Neural crest cell (in vitro differentiated cells): ENCODE data around the gene RNF145. TPM values are rescaled to one million over a fixed set of nuclear protein-coding genes. Genes with fewer than 3 reads are reported as not detected.
"Not testable (repeated sequence)": the region's sequence is repeated elsewhere in the genome, so short reads cannot be mapped to it uniquely, and the experiment has no call there.

Experiments used
- DNase-seq: peaks from one replicate; pipeline ENCODE4 v3.0.0; 2021; ENCODE audit warnings: low read depth, mixed read lengths, low spot score
- H3K27ac Mint-ChIP-seq: one replicate; pipeline ENCODE4 v1.8.0; 2021; ENCODE audit warnings: mild to moderate bottlenecking, mixed read lengths; ENCODE audit not compliant: unreplicated experiment
- H3K27me3 Mint-ChIP-seq: 2 replicates; pipeline ENCODE4 v1.8.0; 2021; ENCODE audit warnings: low read depth, mild to moderate bottlenecking, mixed read lengths
- H3K36me3 Mint-ChIP-seq: 2 replicates; pipeline ENCODE4 v1.8.0; 2021; ENCODE audit warnings: low read depth, mild to moderate bottlenecking, mixed read lengths
- H3K4me1 Mint-ChIP-seq: 2 replicates; pipeline ENCODE4 v1.8.0; 2021; ENCODE audit warnings: mixed read lengths
- H3K4me3 Mint-ChIP-seq: one replicate; pipeline ENCODE4 v1.8.0; 2021; ENCODE audit warnings: mild to moderate bottlenecking, mixed read lengths
- H3K9me3 Mint-ChIP-seq: 2 replicates; pipeline ENCODE4 v1.8.0; 2021; ENCODE audit warnings: mixed read lengths
- CTCF ChIP-seq: fragments of 200-600 bp; sonication (generic); conservative IDR thresholded peaks from 2 replicates; pipeline ENCODE4 v1.5.0; 2021; ENCODE audit warnings: antibody characterized with exemption, mild to moderate bottlenecking
- total RNA-seq: library from RNA; stranded (reverse); gene quantifications from 2 replicates; pipeline ENCODE4 v1.2.1, GENCODE V29; 2021

Gene RNF145
- total RNA-seq, 1 donor from 2014 or later: 95.2 TPM

GRCh38 chr5:159147976-159148375 lies 61.4 kb downstream of the RNF145 start:
- no peaks in the 10 kb centered on the region for H3K4me1 Mint-ChIP-seq
- TF ChIP-seq CTCF: no peak
- no peak overlapping the region for H3K4me3 Mint-ChIP-seq
- H3K27ac Mint-ChIP-seq: no peak overlapping the region
- peaks cover 11% of the 10 kb centered on the region for H3K9me3 Mint-ChIP-seq
- H3K27me3 Mint-ChIP-seq: peaks cover 22% of the 10 kb centered on the region
- peaks cover 2% of the 10 kb centered on the region for H3K36me3 Mint-ChIP-seq
- DNase-seq: no peak

- H3K4me3 Mint-ChIP-seq: no peak overlapping the region
- no peaks in the 10 kb centered on the region for H3K4me1 Mint-ChIP-seq
- no peak for DNase-seq
- H3K36me3 Mint-ChIP-seq: peaks cover 2% of the 10 kb centered on the region
- peaks cover 11% of the 10 kb centered on the region for H3K9me3 Mint-ChIP-seq
- no peak for TF ChIP-seq CTCF
- peaks cover 31% of the 10 kb centered on the region for H3K27me3 Mint-ChIP-seq
- H3K27ac Mint-ChIP-seq: no peak overlapping the region
Observed at GRCh38 chr5:159146839-159147238, 62.5 kb downstream of the RNF145 start.

DNA sequence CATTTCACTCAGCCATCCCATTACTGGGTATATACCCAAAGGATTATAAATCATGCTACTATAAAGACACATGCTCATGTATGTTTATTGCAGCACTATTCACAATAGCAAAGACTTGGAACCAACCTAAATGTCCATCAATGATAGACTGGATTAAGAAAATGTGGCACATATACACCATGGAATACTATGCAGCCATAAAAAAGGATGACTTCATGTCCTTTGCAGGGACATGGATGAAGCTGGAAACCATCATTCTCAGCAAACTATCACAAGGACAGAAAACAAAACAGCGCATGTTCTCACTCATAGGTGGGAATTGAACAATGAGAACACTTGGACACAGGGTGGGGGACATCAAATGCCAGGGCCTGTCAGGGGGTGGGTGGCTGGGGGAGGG lies 64.2 kb downstream of the RNF145 start:
- H3K27me3 Mint-ChIP-seq: peaks cover 33% of the 10 kb centered on the region
- not testable (repeated sequence) for H3K27ac Mint-ChIP-seq, H3K9me3 Mint-ChIP-seq, H3K4me3 Mint-ChIP-seq, DNase-seq, H3K4me1 Mint-ChIP-seq, H3K36me3 Mint-ChIP-seq

- Mint-ChIP-seq H3K27ac (no peak overlapping the region), H3K9me3 (peaks cover 4% of the 10 kb centered on the region), H3K4me3 (no peak overlapping the region), H3K27me3 (peaks cover 32% of the 10 kb centered on the region), H3K36me3 (no peaks in the 10 kb centered on the region), H3K4me1 (no peaks in the 10 kb centered on the region)
- TF ChIP-seq CTCF: no peak
- no peak for DNase-seq
Observed at GRCh38 chr5:159139802-159140201, 69.6 kb downstream of the RNF145 start.

DNA sequence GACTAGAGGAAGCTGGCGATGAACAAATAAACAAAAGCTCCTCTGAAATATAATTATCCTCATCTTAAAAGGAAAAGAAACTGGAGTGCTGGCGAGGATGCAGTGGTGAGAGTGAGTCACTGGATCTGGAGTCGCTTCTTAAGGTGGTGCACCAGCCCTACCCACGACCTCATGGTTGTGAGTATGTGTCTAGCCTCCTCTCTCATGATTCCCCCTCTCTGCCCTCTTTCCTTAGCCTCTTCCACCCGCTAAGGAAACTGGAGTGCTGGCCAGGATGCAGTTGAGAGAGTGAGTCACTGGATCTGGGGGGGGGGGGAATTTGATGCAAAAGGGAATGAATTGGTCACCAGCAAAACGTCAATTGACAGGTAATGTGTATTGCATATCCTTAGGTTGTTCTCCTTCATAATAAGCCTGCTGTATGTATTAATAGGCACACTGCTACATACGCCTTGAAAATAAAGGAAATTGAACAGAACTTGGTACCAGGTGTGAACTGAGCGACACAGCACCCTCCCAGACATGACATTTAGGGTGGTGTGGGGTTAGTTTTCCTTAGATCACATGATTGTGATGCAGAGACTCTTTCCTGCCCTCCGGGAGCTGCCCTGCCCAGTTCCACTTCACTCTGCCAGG lies 73.3 kb downstream of the RNF145 start:
- H3K27me3 Mint-ChIP-seq: peaks cover 14% of the 10 kb centered on the region
- no peaks in the 10 kb centered on the region for H3K9me3 Mint-ChIP-seq
- DNase-seq: no peak
- no peak overlapping the region for H3K27ac Mint-ChIP-seq
- H3K36me3 Mint-ChIP-seq: no peaks in the 10 kb centered on the region
- TF ChIP-seq CTCF: no peak
- H3K4me1 Mint-ChIP-seq: peaks cover 11% of the 10 kb centered on the region
- H3K4me3 Mint-ChIP-seq: no peak overlapping the region

- peaks cover 13% of the 10 kb centered on the region for H3K27me3 Mint-ChIP-seq
- H3K9me3 Mint-ChIP-seq: no peaks in the 10 kb centered on the region
- H3K4me3 Mint-ChIP-seq: no peak overlapping the region
- TF ChIP-seq CTCF: peak; percentile 91
- H3K27ac Mint-ChIP-seq: no peak overlapping the region
- DNase-seq: no peak
- H3K36me3 Mint-ChIP-seq: no peaks in the 10 kb centered on the region
- peaks cover 15% of the 10 kb centered on the region for H3K4me1 Mint-ChIP-seq
Observed at GRCh38 chr5:159133041-159133741, 76.2 kb downstream of the RNF145 start.
